Tracheal epithelial cell (primary cell): ENCODE measurements around the gene KIF18A. TPM values are rescaled to one million over a fixed set of nuclear protein-coding genes. Genes with fewer than 3 reads are reported as not detected.

ENCODE experiments used
- total RNA-seq: library from RNA; depleted of rRNA; stranded (reverse); fragments of >200 nt; gene quantifications from 2 replicates; pipeline ENCODE4 v1.2.1, GENCODE V29; 2014

The KIF18A gene
- total RNA-seq = 0.43 and 1.7 TPM in 2 replicates

DNA sequence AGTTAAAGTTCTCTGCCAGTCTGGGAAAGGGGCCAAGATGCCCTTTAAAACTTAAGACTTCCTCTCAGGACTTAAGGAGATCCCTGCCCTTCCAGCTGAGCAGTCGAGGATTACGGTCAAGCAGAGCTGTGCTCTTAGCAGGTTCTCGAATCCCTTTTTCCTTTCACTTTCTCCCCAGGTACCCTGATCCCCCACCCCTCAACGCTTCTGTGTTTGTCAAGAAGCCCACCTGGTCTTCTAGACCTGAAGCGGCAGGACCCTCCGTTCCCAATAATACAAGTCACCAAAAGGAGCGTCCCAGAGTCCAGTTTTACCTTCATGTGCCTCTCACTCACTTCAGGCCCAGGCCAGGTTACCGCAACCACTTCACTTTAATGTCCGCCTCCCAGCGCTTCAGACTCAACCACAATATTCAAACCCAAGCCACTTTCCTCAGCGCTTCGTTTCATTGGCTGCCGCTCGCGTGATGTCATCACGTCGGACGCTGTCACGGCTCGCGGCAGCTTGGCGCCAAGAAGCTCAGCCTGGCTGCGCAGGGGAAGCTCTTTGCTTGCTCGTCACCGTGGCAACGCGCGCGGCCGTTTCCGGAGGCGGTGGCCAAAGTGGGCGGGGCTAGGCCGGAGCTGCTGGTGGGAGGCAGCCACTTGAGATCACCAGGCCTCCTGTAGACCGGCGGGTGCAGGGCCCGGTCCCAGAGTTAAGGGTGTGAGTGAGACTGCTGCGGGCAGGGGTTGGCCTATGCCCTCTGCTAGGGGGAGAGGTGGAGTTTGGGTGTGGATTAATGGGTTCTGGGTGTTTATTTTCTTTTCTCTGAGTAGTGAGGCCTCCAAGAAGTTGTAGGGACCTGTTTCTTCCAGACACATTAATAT lies at the start of gene KIF18A, which contains the start of gene METTL15:
Gene KIF18A (minus strand): TSS at position 407 of the 869 bp plus-strand sequence. CDS start 10,209 bp downstream, outside the sequence.
Gene METTL15 (plus strand): TSS at position 639 of the 869 bp plus-strand sequence. CDS start 4,947 bp downstream, outside the sequence.

Other genes starting within 250 kb of the KIF18A start
- gene METTL15, start 232 bp upstream of the KIF18A start, total RNA-seq = 16.2 and 16.9 TPM in 2 replicates